Astrocyte (in vitro differentiated cells and primary cell): ENCODE results near the gene ADGRG2. TPM values are rescaled to one million over a fixed set of nuclear protein-coding genes. Genes with fewer than 3 reads are reported as not detected.

ENCODE experiments used
- DNase-seq: peaks from one replicate; pipeline ENCODE4 v3.0.0-alpha.2; 2010; ENCODE audit warnings: low read depth
- FAIRE-seq: peaks from 2 replicates; lab custom pipeline; 2011; peaks lifted over from hg19 to GRCh38; lab: Jason Lieb, UNC
- H2AFZ ChIP-seq: 2 replicates; pipeline ENCODE4 v1.6.0; 2012; ENCODE audit warnings: low read depth, low read length, inconsistent platforms
- H3K27ac ChIP-seq: 2 replicates; pipeline ENCODE4 v1.5.1; 2011; ENCODE audit warnings: low read depth, low read length, inconsistent platforms
- H3K27me3 ChIP-seq: 2 replicates; pipeline ENCODE4 v1.6.0; 2011; ENCODE audit warnings: low read length, inconsistent platforms; ENCODE audit not compliant: insufficient read depth
- H3K36me3 ChIP-seq: 2 replicates; pipeline ENCODE4 v1.5.1; 2011; ENCODE audit warnings: low read length, inconsistent platforms; ENCODE audit not compliant: insufficient read depth
- H3K4me1 ChIP-seq: 2 replicates; pipeline ENCODE4 v1.5.1; 2011; ENCODE audit warnings: low read length, inconsistent platforms; ENCODE audit not compliant: insufficient read depth
- H3K4me2 ChIP-seq: 2 replicates; pipeline ENCODE4 v1.6.0; 2012; ENCODE audit warnings: low read length, inconsistent platforms
- H3K4me3 ChIP-seq: 2 replicates; pipeline ENCODE4 v1.5.1; 2011; ENCODE audit warnings: low read depth, mild to moderate bottlenecking, low read length, inconsistent platforms; ENCODE audit not compliant: insufficient read depth
- H3K79me2 ChIP-seq: 2 replicates; pipeline ENCODE4 v1.6.0; 2012; ENCODE audit warnings: mild to moderate bottlenecking, low read length, inconsistent platforms; ENCODE audit not compliant: insufficient read depth
- H3K9ac ChIP-seq: 2 replicates; pipeline ENCODE4 v1.6.0; 2012; ENCODE audit warnings: mild to moderate bottlenecking, low read length, inconsistent platforms
- H3K9me3 ChIP-seq: 2 replicates; pipeline ENCODE4 v1.5.1; 2012; ENCODE audit warnings: low read depth, mild to moderate bottlenecking, low read length, inconsistent platforms; ENCODE audit not compliant: insufficient read depth
- H4K20me1 ChIP-seq: 2 replicates; pipeline ENCODE4 v1.6.0; 2012; ENCODE audit warnings: low read length, inconsistent platforms; ENCODE audit not compliant: insufficient read depth
- H3K27ac Mint-ChIP-seq: one replicate; pipeline ENCODE4 v1.8.0; 2021; ENCODE audit warnings: mild to moderate bottlenecking, mixed read lengths; ENCODE audit not compliant: unreplicated experiment
- H3K27me3 Mint-ChIP-seq: one replicate; pipeline ENCODE4 v1.8.0; 2021; ENCODE audit warnings: low read depth, mixed read lengths; ENCODE audit not compliant: unreplicated experiment
- H3K36me3 Mint-ChIP-seq: one replicate; pipeline ENCODE4 v1.8.0; 2021; ENCODE audit warnings: low read depth, mixed read lengths; ENCODE audit not compliant: unreplicated experiment
- H3K4me1 Mint-ChIP-seq: one replicate; pipeline ENCODE4 v1.8.0; 2021; ENCODE audit warnings: low read depth, mixed read lengths; ENCODE audit not compliant: unreplicated experiment
- H3K4me3 Mint-ChIP-seq: one replicate; pipeline ENCODE4 v1.8.0; 2021; ENCODE audit warnings: mild to moderate bottlenecking, moderate library complexity, mixed read lengths; ENCODE audit not compliant: unreplicated experiment
- H3K9me3 Mint-ChIP-seq: one replicate; pipeline ENCODE4 v1.8.0; 2021; ENCODE audit warnings: mild to moderate bottlenecking, mixed read lengths; ENCODE audit not compliant: unreplicated experiment
- EZH2 ChIP-seq: IDR thresholded peaks from 2 replicates; pipeline ENCODE4 v1.6.1; 2012; ENCODE audit warnings: mild to moderate bottlenecking, low read length, inconsistent platforms; ENCODE audit not compliant: insufficient read depth
- total RNA-seq: library from RNA; stranded (reverse); gene quantifications from 2 replicates; pipeline ENCODE4 v1.2.1, GENCODE V29; 2021
- TF ChIP-seq, protein P1 (sequence below): IDR thresholded peaks from 2 replicates; pipeline ENCODE4 v1.5.1; 2011; ENCODE audit warnings: low read depth, mild to moderate bottlenecking, inconsistent platforms, low read length, moderate library complexity; ENCODE audit not compliant: insufficient read depth

The ADGRG2 gene
- total RNA-seq, 1 donor from 2014 or later: 0.09 TPM

DNA sequence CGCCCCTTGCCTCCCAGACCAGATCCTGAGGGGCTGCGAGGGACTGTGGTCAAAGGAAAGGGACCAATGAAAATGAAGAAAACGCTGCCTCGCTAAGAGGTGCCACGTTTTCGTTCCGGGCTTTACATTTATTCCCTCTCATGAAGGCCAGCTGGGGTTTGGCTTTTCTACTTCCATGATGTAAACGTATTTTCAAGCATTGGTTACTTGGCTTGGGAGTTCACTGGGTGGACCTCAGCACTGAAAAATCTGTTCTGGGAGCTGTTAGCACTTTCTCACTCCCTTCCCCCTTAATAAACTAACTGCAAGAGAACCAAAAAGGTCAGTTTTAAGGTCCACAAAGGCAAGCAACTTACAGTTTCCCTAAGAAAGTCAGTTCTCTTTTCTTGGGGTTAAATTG lies 40.6 kb upstream of the ADGRG2 start:
- Histone ChIP-seq H3K4me2 (no peak overlapping the region), H2AFZ (no peak overlapping the region), H4K20me1 (no peaks in the 10 kb centered on the region), H3K9me3 (no peaks in the 10 kb centered on the region), H3K9ac (no peak overlapping the region), H3K4me3 (no peak overlapping the region), H3K79me2 (no peaks in the 10 kb centered on the region), H3K27ac (no peak overlapping the region), H3K27me3 (no peaks in the 10 kb centered on the region), H3K4me1 (no peaks in the 10 kb centered on the region), H3K36me3 (no peaks in the 10 kb centered on the region)
- TF ChIP-seq, protein P1, sequence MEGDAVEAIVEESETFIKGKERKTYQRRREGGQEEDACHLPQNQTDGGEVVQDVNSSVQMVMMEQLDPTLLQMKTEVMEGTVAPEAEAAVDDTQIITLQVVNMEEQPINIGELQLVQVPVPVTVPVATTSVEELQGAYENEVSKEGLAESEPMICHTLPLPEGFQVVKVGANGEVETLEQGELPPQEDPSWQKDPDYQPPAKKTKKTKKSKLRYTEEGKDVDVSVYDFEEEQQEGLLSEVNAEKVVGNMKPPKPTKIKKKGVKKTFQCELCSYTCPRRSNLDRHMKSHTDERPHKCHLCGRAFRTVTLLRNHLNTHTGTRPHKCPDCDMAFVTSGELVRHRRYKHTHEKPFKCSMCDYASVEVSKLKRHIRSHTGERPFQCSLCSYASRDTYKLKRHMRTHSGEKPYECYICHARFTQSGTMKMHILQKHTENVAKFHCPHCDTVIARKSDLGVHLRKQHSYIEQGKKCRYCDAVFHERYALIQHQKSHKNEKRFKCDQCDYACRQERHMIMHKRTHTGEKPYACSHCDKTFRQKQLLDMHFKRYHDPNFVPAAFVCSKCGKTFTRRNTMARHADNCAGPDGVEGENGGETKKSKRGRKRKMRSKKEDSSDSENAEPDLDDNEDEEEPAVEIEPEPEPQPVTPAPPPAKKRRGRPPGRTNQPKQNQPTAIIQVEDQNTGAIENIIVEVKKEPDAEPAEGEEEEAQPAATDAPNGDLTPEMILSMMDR: no peak
- TF ChIP-seq EZH2: no peak
- Mint-ChIP-seq H3K27me3 (peaks cover 9% of the 10 kb centered on the region), H3K4me1 (no peaks in the 10 kb centered on the region), H3K27ac (no peak overlapping the region), H3K36me3 (no peaks in the 10 kb centered on the region), H3K4me3 (no peak overlapping the region), H3K9me3 (no peaks in the 10 kb centered on the region)
- FAIRE-seq (no peak), DNase-seq (no peak)

DNA sequence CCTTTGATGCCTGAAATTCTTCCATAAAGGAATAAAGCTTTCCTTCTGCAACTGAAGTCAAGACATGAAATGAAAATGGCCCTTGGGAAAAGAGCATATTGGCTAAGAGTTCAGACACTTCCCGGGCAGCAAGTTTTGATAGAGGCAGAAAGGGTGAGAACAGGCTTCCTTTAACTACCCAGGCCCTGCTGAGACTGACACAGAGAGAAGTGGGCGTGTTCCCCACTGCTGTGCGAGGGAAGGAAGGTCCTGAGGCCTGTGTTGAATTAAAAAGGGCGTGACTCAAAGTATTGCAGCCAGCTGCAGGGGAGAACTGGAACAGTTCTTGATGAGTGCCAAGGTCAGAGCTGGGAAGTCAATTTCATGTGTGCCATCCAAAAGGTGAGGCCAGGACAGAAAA lies 33.9 kb upstream of the ADGRG2 start:
- Histone ChIP-seq H4K20me1 (no peaks in the 10 kb centered on the region), H3K36me3 (no peaks in the 10 kb centered on the region), H3K4me3 (no peak overlapping the region), H3K79me2 (no peaks in the 10 kb centered on the region), H3K9ac (no peak overlapping the region), H2AFZ (no peak overlapping the region), H3K27ac (no peak overlapping the region), H3K9me3 (no peaks in the 10 kb centered on the region), H3K4me2 (no peak overlapping the region), H3K4me1 (no peaks in the 10 kb centered on the region), H3K27me3 (no peaks in the 10 kb centered on the region)
- Mint-ChIP-seq H3K36me3 (no peaks in the 10 kb centered on the region), H3K4me1 (no peaks in the 10 kb centered on the region), H3K27me3 (peaks cover 2% of the 10 kb centered on the region), H3K4me3 (no peak overlapping the region), H3K27ac (no peak overlapping the region), H3K9me3 (no peaks in the 10 kb centered on the region)
- DNase-seq (no peak), FAIRE-seq (no peak)
- TF ChIP-seq, protein P1: no peak
- TF ChIP-seq EZH2: no peak

DNA sequence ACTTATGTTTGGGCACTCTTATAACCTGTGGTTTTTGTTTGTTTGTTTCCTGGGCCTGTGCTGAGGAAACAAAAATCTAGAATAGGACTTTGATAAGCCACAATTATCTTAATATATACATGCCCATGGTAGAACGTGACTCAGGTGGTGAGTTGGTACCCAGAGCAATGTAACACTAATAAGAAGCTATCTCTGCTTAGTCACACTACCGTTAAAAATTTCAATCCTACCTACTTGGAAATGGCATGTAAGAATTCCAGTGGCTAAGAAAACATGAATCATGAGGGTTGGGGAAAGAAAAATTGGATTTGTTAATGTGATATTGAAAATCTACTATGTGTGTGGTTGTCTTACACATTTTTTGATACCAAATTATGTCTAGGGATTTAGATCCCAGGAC lies 30.5 kb upstream of the ADGRG2 start:
- H3K4me2 ChIP-seq: no peak overlapping the region
- no peaks in the 10 kb centered on the region for H3K36me3 ChIP-seq
- peak; percentile 45 for DNase-seq
- no peaks in the 10 kb centered on the region for H3K4me1 ChIP-seq
- no peaks in the 10 kb centered on the region for H3K36me3 Mint-ChIP-seq
- H3K27ac ChIP-seq: no peak overlapping the region
- no peak overlapping the region for H3K9ac ChIP-seq
- H3K4me3 ChIP-seq: no peak overlapping the region
- H4K20me1 ChIP-seq: no peaks in the 10 kb centered on the region
- TF ChIP-seq EZH2: no peak
- TF ChIP-seq, protein P1: no peak
- no peaks in the 10 kb centered on the region for H3K4me1 Mint-ChIP-seq
- H3K9me3 Mint-ChIP-seq: no peaks in the 10 kb centered on the region
- H3K27ac Mint-ChIP-seq: no peak overlapping the region
- no peaks in the 10 kb centered on the region for H3K27me3 ChIP-seq
- no peaks in the 10 kb centered on the region for H3K9me3 ChIP-seq
- H3K27me3 Mint-ChIP-seq: no peaks in the 10 kb centered on the region
- FAIRE-seq: no peak
- H3K4me3 Mint-ChIP-seq: no peak overlapping the region
- no peak overlapping the region for H2AFZ ChIP-seq
- H3K79me2 ChIP-seq: no peaks in the 10 kb centered on the region
